Measurements from ENCODE around the gene PKLR.

PKLR gene

DNA sequence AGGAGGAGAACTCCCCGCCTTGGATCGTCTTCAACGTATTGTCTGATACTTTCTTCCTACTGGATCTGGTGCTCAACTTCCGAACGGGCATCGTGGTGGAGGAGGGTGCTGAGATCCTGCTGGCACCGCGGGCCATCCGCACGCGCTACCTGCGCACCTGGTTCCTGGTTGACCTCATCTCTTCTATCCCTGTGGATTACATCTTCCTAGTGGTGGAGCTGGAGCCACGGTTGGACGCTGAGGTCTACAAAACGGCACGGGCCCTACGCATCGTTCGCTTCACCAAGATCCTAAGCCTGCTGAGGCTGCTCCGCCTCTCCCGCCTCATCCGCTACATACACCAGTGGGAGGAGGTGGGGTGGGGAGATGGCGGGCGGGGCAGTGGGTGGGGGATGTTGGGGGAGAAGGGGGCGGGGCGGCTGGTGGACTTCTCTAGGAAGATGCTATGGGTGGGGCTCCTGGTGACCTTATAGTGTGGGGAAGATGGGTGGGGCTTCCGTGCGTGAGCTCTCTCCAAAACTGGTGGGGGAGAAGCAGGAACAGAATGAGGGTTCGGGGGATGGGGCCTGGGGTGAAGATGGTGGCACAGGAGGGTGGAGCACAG lies 18.6 kb downstream of the PKLR start:
- DNase-seq = no peak

DNA sequence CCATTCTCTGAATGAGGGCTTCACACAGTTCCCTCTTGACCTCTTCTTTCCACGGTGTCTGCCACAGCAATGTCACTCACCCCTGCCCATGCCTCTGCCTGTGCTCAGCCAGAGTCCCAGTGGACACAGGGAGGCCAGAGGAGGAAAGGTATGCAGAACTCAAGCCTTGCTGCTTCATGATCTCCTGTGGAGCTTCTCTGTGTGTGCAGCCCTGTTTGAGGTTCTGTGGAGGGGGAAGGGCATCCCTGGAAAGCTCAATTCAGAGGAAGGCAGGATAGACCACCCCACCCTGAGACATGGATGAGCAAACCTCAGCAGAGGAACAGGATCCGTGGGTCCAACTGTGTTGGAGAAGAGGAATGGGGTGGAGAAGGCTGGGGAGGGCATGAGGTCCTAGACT lies 22.0 kb downstream of the PKLR start:
- no peak for DNase-seq

DNA sequence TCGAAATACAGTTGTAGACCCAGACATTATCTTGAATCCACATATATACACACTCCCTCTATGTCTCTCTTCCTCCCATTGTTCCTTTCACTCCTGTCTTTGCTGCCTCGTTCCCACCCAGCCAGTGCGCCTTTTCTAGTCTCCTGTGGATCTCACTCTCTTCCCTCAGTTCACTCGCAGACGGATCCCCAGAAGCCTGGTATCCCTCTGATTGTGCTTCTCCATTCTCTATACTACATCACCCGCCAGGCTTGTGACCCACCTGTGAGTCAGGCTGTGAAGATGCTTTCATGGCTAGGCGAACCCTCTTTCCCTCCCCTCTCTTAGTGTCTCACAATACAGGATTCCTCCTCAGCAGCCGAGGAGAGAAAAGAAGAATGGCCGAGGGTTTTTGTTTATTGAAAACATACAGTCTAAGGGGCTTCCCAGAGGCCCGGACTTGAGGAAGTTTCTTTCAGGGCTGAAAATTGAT lies 22.5 kb downstream of the PKLR start:
- no peak for DNase-seq

DNA sequence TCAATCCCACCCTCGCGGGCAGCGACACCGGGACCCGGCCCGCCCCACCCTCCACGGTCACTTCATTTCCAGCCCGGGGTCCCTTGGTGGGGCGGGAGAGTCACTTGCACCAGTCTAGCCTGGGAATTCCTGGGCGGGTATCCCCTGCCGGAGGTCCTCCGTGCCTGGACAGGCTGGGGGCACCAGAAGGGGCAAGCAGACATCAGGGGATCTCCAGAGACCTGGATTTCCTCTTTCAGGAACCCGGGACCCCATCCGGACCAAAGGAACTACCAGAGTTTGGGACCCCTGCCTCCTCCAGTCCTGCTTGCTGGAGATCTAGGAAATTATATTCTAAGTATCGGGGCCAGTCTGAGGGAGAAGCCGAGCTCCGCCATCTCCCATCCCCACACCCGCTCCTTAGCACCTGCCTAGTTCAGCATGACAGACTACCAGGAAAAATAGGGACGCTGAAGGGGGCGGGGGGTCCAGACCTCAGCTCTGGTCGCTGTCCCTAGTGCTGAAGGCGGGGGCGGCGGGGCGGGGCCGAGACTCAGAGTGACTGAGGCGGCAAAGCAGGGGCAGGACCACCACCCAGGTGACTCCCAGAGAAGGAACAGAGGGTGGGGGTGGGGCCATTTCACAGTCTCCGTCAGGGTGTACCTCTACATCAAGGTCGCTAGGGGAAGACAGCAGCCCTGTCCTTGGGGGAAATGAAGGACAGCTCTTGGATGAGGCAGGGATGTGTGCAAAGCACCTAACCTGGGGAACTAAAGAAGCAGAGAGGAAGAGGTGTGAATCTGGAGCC lies 23.1 kb downstream of the PKLR start:
- DNase-seq = no peak

DNA sequence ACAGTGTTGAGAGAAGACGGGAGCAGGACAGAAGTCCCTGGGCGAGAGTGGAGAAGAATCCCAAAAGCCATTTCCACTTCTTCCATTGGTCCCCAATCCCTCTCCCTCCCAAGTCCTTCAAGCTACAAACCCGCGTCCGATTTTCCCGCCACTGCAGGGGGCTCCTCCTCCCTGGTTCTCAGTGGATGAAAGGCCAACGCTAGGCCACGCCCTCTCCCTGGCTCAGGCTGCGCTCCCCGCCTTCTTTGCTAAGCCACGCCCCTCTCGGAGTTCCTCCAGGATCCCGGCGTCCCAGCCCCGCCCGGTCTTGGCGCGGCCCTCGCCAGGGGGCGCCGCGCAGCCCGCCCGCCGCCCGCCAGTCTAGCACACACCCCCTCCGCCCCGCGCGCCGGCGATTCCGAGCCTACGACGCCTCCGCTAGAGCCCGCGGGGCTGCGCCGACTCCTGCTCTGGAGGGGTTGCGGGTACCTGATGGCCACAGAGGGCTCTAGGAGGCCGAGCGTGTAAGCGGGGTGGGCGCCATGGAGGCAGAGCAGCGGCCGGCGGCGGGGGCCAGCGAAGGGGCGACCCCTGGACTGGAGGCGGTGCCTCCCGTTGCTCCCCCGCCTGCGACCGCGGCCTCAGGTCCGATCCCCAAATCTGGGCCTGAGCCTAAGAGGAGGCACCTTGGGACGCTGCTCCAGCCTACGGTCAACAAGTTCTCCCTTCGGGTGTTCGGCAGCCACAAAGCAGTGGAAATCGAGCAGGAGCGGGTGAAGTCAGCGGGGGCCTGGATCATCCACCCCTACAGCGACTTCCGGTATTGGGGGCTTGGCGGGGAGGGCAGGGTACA lies 24.0 kb downstream of the PKLR start, which contains the start of gene HCN3:
Gene HCN3 (plus strand): TSS at position 394 of the 832 bp plus-strand sequence. CDS start 128 bp downstream, at position 522.
- peak; percentile 85 for DNase-seq

DNA sequence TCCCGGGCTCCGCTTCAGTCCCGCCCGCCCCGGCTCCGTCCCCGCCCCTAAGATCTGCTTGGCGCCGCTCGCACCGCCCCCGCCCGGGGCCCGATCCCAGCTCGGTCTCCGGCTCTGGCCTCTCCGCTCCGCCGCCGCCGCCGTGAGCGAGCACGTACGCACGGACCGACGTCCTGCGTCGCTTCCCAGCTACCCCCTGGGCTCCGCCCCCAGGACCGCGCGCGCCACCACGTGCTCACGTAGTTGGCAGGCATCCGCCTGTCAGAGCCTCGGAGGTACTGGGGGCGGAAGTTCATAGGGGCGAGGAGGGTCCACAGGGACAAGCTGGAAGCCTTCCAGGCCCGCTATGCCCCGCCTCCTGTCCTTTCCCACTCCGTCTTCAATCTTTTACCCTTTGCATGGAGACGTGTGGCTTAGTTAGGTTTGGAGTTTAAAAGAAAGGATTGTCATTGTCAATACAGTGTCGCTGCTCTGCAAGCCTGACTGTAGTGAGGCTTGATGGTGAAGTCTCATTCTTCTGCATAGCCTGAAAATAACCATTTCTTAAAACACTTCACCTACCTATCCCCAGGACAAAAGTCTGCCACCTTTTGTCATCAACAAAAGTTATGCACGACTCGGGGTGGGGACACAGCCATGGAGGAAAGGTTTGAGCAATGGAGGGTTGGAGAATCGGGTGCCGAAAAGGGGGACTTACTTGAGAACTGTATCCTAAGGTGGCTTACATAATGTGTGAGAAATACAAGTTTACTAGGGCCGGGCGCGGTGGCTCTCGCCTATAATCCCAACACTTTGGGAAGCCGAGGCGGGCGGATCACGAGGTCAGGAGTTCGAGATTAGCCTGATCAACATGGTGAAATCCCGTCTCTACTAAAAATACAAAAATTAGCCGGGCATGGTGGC lies 27.6 kb downstream of the PKLR start, which contains the start of gene CLK2:
Gene CLK2 (minus strand): TSS at position 162 of the 903 bp plus-strand sequence. CDS start 2,527 bp downstream, outside the sequence.
- DNase-seq = peak; percentile 90

DNA sequence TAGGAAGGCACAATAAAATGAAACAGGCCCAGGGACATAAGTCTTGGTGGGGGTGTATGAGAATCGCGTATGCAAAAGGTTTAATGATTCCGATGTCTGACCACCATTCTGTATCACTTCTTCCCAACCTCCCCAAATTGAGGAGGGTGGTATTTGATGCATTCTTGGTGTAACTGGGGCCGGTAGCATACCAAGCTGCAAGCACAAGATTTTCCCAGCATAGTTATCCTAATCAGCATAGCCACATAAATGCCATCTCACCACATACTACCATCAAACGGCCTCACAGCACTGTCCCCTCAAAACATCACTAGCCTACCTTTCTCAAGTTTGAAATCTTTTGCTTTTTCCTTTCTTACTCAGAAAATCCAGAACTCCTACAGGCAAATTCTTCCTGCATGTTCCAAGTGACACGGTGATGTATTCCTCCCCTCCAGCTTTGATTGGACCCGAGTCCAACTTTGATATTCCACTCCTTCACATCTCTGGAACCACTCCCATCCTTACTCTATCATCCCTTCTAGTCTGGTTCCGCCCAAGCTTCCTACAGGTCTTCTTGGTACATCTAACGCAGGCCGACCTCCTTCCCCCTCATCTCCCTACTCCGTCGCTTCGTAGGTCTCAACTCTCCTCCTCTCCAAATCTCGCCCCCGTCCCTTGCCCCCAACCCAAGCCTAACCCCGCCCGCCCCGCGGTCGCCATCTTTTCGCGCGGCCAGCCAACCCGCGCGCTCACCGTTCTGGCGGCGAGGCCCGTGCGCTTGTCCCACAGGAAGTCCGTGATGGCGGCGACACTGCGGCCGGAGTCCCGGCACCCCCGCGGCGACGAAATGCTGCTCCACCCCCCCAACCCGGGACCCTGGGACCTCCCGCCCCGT lies 28.5 kb downstream of the PKLR start:
- DNase-seq = no peak

DNA sequence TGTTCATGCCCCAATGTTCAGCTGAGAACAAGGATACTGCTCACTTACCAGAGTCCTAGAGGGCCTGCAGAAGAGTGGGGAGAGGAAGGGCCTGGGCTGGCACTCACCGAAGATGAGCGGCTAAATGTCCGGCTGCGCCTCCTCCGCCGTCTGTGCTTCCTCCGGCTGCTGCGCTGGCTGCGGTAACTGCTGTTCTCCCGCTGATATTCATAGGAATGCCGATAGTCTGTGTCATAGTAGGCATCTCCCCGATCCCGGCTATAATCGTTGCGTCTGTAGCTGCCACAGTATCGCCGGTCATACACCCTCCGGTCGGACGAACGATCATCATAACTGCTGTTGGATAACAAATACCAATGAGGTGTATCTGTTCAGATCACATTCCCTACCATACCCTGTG lies 31.9 kb downstream of the PKLR start:
- no peak for DNase-seq

DNA sequence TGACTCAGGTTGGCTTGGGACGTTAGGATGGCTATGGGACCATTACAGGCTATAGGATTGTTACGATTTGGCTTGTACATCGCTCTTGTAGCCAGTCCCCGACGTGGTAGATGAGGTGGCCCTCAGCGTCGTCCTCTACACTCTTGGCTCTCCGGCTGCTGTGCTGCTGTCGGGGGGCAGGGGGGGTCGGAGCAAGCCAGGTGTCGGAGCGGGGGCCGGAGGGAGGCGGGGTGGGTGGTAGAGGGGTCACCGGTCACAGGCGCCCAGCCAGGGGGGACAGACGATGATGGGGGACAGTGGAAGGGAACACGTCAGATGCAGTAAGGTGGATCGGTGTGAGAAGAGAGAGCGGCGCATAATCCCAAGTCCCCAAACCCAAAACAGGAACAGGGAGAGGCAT lies 32.6 kb downstream of the PKLR start:
- DNase-seq = no peak

DNA sequence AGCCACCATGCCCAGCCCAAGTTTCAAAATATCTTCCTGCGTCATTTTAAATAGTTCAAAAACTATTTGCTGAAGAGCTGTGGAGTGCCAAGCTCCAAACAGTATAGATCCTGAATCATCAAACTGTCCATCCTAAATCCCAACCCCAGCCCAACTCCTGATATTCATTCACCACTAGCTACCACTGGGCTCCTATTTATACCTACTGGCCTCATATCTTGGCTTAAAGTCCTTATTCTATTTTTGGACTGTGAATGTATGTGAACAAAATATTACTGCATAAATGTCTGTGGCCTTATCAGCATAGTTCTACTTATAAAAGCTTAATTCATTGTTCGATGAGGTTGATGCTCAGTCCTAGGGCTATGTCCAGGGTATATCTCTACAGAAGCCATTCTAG lies 33.9 kb downstream of the PKLR start:
- no peak for DNase-seq

DNA sequence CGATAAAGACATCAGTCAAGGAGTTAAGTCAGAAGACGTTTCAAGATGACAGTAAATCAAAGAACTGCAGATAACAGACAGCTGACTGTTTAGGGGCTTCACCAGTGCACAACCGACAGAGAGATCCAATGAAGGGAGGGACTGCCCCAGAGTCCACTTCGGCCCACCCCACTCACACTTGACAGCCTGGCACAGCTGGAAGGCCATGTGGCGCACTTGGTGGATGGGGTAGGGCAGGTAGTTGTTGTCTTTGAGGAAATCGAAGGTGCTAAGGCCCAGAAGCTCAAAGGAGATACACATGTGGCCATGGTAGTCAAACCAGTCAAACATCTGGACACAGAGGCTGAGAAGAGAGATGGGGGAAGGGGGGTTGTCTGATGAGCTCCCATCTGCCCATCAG lies 34.7 kb downstream of the PKLR start:
- no peak for DNase-seq

DNA sequence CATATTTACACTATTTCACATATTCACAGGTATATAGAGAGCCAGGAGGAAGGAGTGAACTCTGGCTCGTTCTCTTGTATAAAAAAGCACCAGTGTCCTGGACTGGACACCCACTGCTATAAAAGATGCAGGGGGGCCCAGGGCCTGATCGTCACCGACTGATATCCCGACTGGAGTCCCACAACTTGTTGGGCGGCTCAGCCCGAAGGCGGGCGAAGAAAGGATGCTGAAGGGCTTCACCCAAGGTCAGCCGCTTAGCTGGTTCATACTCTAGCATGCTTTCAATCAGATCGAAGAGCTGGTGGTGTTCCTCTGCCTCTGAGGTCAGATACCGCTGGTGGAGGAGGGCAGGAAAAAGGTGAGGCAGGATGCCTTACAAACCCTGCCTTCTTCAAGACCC lies 38.2 kb downstream of the PKLR start:
- DNase-seq = no peak

DNA sequence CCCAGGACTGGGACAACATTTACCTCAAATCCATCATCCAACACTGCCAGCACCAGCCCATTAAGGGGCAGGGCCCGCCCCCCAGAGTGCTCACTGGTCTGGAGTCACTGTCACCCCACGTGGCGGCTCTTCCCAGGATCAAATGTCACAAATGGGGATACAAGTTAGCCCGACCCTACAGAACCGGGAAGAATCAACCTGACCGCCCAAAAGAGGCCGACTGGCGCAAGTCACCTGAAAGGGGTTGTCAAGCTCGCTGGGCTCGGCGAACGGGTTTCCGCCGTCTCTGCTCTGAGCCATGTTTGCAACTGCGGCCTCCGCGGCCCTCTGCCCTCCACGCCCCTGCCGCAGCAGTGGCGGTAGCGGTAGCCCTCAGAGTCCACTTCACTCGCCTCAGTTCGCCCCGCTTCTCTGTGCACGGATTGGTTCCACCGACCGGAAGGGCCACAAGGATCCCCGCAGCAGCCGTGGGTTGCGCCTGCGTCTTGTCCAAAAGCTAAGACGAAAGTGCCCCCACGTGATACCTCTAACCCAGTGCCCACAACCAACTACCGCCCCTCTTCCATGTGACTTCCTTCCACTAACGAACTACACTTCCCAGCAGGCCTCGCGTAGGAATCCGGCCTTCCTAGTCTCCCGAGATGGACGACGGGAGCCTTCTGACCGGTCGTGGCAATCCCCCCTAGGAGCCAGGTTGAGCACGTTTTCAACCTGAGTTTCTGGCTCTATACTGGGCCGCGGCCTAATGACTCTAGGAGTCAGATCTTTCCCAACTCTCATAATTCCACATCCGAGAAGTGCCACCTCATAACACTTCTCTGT lies 39.2 kb downstream of the PKLR start, which contains the start of gene SCAMP3:
Gene SCAMP3 (minus strand): TSS at position 509 of the 822 bp plus-strand sequence. CDS start 209 bp downstream, at position 300.
- DNase-seq = peak; percentile 90

DNA sequence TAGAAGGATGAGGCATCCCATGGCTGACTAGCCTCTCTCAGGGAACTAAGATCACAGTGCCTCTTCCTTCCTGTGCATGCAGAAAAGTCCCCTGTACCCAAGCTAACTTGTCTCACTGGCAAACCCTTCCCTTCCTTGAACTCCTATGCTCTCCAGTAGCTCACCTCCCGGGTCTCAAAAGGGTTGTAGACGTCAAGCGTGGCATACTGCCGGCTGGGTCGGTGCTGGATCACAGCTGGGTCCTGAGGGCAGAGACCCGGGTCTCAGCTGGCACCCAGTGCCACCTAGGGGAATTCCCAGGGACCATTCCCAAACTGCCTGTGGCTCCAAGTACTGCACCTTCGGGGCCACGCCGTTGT lies 39.8 kb downstream of the PKLR start:
- no peak for DNase-seq

DNA sequence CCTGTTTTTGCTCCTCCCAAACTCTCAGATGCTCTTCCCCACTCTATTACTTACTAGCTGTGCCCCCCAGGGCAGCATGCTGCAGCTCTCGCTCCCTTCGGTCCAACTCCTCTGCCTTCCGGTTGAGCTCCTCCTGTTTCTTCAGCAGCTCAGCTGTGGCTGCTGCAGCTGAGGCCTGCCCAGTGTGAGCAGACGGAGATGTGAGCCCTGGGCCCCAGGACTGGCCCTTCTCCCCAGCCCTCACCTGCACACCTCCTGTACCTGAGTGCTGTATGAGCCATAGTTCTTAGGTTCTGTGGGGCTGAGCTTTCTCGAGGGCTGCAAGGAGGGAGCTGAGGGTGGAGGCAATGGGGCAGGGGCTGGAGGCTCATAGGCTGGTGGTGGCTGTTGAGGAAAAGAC lies 41.0 kb downstream of the PKLR start:
- DNase-seq = no peak

DNA sequence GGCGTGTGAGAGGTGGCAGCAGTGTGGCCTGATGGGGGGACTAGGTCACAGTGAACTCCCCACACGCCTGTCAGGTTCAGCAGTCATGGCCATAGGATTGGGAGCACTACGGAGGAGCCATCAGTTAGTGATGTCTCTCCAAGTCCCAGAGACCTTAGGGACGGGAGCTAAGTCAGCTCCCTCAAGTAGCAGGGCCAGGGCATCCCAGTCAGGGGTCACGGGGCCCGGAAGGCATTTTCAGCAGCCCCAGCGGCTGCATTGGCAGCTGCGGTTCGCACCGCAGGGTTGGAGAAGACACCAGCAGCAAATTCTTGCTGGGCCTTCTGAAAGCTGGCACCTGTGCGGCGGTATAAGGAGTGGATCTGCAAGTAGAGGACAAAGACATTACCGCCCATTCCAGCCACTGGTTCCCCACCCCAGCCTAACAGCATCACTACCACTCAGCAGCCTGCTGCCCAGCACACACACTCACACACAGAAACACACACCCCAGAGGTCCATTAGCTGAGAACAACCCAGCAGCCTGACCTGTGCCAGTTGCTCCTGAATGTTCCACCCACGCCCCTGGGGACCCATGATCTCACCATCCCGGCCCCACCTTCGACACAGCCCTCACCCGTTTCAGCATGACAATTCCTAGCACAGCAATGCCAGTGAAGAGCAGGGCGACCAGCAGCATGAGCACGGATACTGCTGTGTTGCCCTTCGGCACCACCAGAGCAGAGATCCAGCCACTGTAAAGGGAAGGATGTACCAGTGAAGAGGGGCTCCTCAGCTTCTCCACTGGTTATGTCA lies 45.0 kb downstream of the PKLR start:
- no peak for DNase-seq

DNA sequence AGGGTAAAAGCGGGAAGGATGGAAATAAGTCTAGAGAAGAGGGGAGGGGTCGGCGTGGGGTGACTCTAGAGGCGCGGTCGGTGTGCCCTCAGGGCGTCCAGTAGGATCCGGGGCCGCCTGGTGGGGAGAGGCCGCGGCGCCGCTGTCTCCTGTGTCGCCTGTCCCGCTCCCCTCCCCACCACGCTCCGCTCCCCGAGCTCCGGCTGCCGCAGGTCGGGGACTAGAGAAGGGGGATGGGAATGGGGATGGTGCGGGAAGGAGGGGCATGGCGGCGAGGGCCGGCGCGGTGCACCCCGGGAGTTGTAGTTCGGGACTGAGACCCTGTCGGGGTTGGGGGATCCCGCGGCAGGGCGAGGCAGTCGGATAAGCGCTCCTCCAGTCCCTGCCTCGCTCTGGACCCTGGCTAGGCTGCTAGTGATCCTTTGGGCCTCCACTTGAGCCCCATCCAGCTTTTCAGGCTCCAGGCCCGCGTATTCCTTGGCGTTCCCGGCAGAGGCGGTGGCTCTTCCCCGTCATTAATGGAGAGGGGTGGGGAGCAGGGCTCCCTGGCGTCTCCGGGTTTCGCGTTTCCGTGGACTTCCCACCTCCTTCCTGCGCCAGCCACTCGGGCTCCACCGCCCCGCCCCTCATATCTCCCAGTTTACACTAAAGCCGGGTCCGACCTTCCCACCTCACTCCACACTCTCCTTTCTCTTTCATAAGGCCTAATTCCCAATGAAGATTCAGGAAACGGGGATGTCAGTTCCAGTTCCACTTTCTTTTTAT lies 45.8 kb downstream of the PKLR start, which contains the start of gene ENTREP3:
Gene ENTREP3 (minus strand): TSS at position 241 of the 765 bp plus-strand sequence. CDS start 606 bp downstream, outside the sequence.
- DNase-seq = no peak

DNA sequence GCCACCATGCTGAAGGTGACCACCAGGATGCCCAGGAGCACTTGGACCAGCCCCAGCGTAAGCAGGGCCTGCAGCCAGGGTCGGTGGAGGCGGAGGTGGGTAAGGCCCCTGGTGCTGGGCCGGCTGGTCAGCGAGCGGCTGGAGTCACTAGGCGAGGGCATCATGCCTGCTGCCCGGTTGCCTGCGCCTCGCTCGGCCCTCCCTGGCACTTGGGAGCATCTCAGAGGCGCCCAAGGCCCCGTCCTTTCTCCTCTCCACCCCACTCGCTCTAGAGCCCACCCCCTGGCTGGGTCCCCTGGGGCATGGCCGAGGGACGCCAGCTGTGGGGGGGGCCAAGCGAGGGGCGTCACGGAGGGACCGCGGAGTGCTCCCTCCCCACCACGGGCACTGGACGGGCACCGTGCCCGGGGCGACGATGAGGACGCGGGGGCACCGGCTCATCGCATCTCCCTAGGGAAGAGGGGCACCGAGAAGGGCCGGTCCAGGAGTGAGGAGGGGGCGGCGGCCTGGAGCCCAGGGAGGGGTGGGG lies 46.5 kb downstream of the PKLR start:
- DNase-seq = no peak
